HG03196 (cell line): ENCODE results near the gene ATG7.

Experiments used
- ATAC-seq: cut with Tn5 transposase; IDR thresholded peaks from one replicate; pipeline ENCODE4 v1.9.1; 2021; ENCODE audit not compliant: unreplicated experiment

The ATG7 gene

GRCh38 chr3:11529281-11529680, 257.1 kb downstream of the ATG7 start:
- ATAC-seq = no peak

- no peak for ATAC-seq
Observed at GRCh38 chr3:11530153-11530721, 258.0 kb downstream of the ATG7 start.

- ATAC-seq = no peak
Observed at GRCh38 chr3:11532931-11533391, 260.8 kb downstream of the ATG7 start.

GRCh38 chr3:11534011-11534792, 262.0 kb downstream of the ATG7 start:
- no peak for ATAC-seq

GRCh38 chr3:11534793-11535101, 262.6 kb downstream of the ATG7 start:
- no peak for ATAC-seq

GRCh38 chr3:11535243-11535960, 263.2 kb downstream of the ATG7 start:
- no peak for ATAC-seq

GRCh38 chr3:11536132-11536935, 264.1 kb downstream of the ATG7 start:
- no peak for ATAC-seq

GRCh38 chr3:11536936-11537612, 264.9 kb downstream of the ATG7 start:
- no peak for ATAC-seq

- ATAC-seq = no peak
Observed at GRCh38 chr3:11538581-11538980, 266.4 kb downstream of the ATG7 start.

GRCh38 chr3:11539218-11539617, 267.0 kb downstream of the ATG7 start:
- ATAC-seq = no peak

GRCh38 chr3:11539677-11540076, 267.5 kb downstream of the ATG7 start:
- no peak for ATAC-seq

GRCh38 chr3:11541321-11542303, 269.4 kb downstream of the ATG7 start:
- ATAC-seq = no peak

- ATAC-seq = no peak
Observed at GRCh38 chr3:11542551-11542950, 270.4 kb downstream of the ATG7 start.

GRCh38 chr3:11543141-11543947, 271.1 kb downstream of the ATG7 start:
- no peak for ATAC-seq

GRCh38 chr3:11543948-11544387, 271.8 kb downstream of the ATG7 start:
- no peak for ATAC-seq

GRCh38 chr3:11544412-11545181, 272.4 kb downstream of the ATG7 start:
- ATAC-seq = no peak

GRCh38 chr3:11545186-11545851, 273.1 kb downstream of the ATG7 start:
- no peak for ATAC-seq
